NB4 (cell line): ENCODE data around the gene FBN1.

Experiments
- DNase-seq: peaks from one replicate; pipeline ENCODE4 v3.0.0; 2010; ENCODE audit warnings: low read depth
- H3K4me3 ChIP-seq: one replicate; pipeline ENCODE4 v1.5.1; 2011; ENCODE audit warnings: mild to moderate bottlenecking, low read depth, low read length, moderate library complexity
- CTCF ChIP-seq: IDR thresholded peaks from one replicate; pipeline ENCODE4 v1.5.1; 2012; ENCODE audit warnings: low read depth, low read length
- MAX ChIP-seq: IDR thresholded peaks from 2 replicates; pipeline ENCODE4 v1.6.1; 2011; ENCODE audit warnings: low read depth, low read length
- MYC ChIP-seq: IDR thresholded peaks from 2 replicates; pipeline ENCODE4 v1.6.1; 2011; ENCODE audit warnings: low read depth, low read length
- POLR2A ChIP-seq: IDR thresholded peaks from 2 replicates; pipeline ENCODE4 v1.6.1; 2011; ENCODE audit warnings: mild to moderate bottlenecking; ENCODE audit not compliant: insufficient read length; ENCODE audit errors: extremely low read depth

FBN1 gene

GRCh38 chr15:48416301-48416700 lies 229.2 kb downstream of the FBN1 start:
- DNase-seq: no peak
- TF ChIP-seq MAX (no peak), POLR2A (no peak), MYC (no peak), CTCF (no peak)
- H3K4me3 ChIP-seq: no peak overlapping the region

GRCh38 chr15:48415036-48415886 lies 230.2 kb downstream of the FBN1 start:
- H3K4me3 ChIP-seq: no peak overlapping the region
- TF ChIP-seq MYC (no peak), MAX (no peak), CTCF (no peak), POLR2A (no peak)
- no peak for DNase-seq

- DNase-seq: no peak
- no peak for TF ChIP-seq MYC
- TF ChIP-seq CTCF: no peak
- TF ChIP-seq POLR2A: no peak
- no peak for TF ChIP-seq MAX
These were observed 231.5 kb downstream of the FBN1 start for GRCh38 chr15:48414015-48414414.

GRCh38 chr15:48413304-48413703 lies 232.2 kb downstream of the FBN1 start:
- DNase-seq: no peak
- H3K4me3 ChIP-seq: no peak overlapping the region
- TF ChIP-seq MAX (no peak), POLR2A (no peak), MYC (no peak), CTCF (no peak)

More at GRCh38 chr15:48414015-48414414, 231.5 kb downstream of the FBN1 start:
- no peak overlapping the region for H3K4me3 ChIP-seq

- no peak for DNase-seq
- TF ChIP-seq MAX (no peak), MYC (no peak), CTCF (no peak), POLR2A (no peak)
- H3K4me3 ChIP-seq: no peak overlapping the region
These were observed 233.4 kb downstream of the FBN1 start for GRCh38 chr15:48411971-48412591.
